ENCODE data around the gene LEFTY1. TPM values are rescaled to one million over a fixed set of nuclear protein-coding genes. Genes with fewer than 3 reads are reported as not detected.
A peak's percentile ranks its signal among the peaks of the same experiment; 100 is the strongest.

Gene LEFTY1
- total and polyA plus RNA-seq, 2 donors (not counting 1 experiment from before 2014, with no cell fraction given): 0.07 TPM; not detected in 1

DNA sequence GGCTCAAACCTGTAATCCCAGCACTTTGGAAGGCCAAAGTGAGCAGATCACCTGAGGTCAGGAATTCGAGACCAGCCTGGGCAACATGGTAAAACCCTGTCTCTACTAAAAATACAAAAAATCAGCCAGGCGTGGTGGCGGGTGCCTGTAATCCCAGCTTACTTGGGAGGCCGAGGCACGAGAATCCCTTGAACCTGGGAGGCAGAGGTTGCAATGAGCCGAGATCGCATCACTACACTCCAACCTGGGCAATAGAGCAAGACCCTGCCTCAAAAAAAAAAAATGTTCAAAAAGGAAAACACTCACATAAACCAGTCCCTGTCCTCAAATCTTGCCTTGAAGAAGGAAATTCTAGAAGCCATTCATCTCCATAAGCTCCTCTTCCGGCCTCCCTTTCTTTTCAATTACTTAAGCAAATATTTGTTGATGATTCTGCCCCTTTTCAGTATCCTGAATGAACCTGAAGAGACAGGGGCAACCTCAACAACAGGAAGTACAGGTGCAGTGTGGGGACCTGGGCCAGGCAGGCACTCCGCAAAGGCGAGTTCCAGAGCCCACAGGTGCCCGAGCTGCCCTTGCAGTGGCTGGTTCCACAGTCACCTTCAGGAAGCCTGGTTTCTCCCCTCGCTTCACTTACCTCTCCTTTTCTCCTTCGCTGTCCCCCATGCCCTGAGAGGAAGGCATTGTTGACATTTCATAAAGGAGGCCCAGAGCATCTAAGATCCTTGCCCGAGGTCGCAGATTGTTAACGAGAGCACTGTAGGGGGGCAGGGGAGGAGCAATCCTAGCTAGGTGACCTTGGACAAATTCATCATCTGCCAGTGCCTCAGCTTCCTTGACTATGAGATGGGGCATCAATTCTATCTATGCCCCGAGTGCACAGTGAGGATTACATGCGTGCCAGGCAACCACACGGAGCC, 8.9 kb upstream of the LEFTY1 start:
- Histone ChIP-seq H3K4me2 (replicated peaks; ENCODE audit: low read depth, low read length, poor library complexity, severe bottlenecking) (peak overlapping the region; percentile 71), H4K20me1 (ENCODE audit: control insufficient read depth, insufficient read depth, low read length, poor library complexity, severe bottlenecking) (no peaks in the 10 kb centered on the region), H2AFZ (ENCODE audit: insufficient read depth, low read depth, low read length, poor library complexity, severe bottlenecking) (peak overlapping the region; percentile 61), H3K4me1 (ENCODE audit: control insufficient read depth in 2 of 2, insufficient read depth in 2 of 2, low read length in 2 of 2) (peaks cover 34 to 36% of the 10 kb centered on the region in 2 donors), H3K9ac (ENCODE audit: low read length) (no peak overlapping the region), H3K9me3 (ENCODE audit: control extremely low read depth in 1 of 3, control insufficient read depth in 2 of 3, insufficient read depth in 1 of 3, low read length in 2 of 3) (no peaks in the 10 kb centered on the region), H3K36me3 (replicated peaks in 1 of 2; ENCODE audit: control extremely low read depth in 1 of 2, control insufficient read depth in 1 of 2, extremely low read depth in 1 of 2, insufficient read depth in 2 of 2, low read length in 1 of 2) (no peaks in the 10 kb centered on the region), H3K27ac (ENCODE audit: low read length in 2 of 2) (peak overlapping the region; percentile 86 to 97), H3K79me2 (ENCODE audit: control insufficient read depth, insufficient read depth, low read length) (peaks cover 4% of the 10 kb centered on the region), H3K4me3 (ENCODE audit: control extremely low read depth in 1 of 5, extremely low read depth in 1 of 5, insufficient read depth in 1 of 5, low read depth in 2 of 5, low read length in 4 of 5) (no peak overlapping the region), H3K27me3 (replicated peaks in 1 of 4; ENCODE audit: control extremely low read depth in 1 of 4, control insufficient read depth in 3 of 4, insufficient read depth in 4 of 4, low read length in 3 of 4) (no peaks in the 10 kb centered on the region)
- CTCF ChIA-PET: interaction anchor here (0.7 to 3.1 kb wide), 13 partner anchors 11 to 423 kb away, joined by 3 to 40 read pairs (median 5); partner anchors contain the start of genes PYCR2, SRP9 and TMEM63A
- Mint-ChIP-seq H3K4me1 (peaks cover 36% of the 10 kb centered on the region), H3K4me3 (peak overlapping the region; percentile 71), H3K9me3 (ENCODE audit: insufficient read depth) (no peaks in the 10 kb centered on the region), H3K27ac (peak overlapping the region; percentile 98), H3K27me3 (no peaks in the 10 kb centered on the region)
- ATAC-seq (ENCODE audit: low read depth) (no peak), DNase-seq (peak; percentile 55)
- 75% methylated on average over 15 of the region's 19 CpGs for WGBS (ENCODE audit: insufficient coverage)
- POLR2A ChIA-PET: interaction anchor here (0.6 to 5.5 kb wide), 8 partner anchors 14 to 430 kb away, joined by 3 to 38 read pairs (median 4); partner anchors contain the start of genes PYCR2, SDE2 and TMEM63A
- intact Hi-C loops (cut with micrococcal nuclease): loop anchor here (1.0 kb wide), 6 partner anchors 16 to 453 kb away; partner anchors contain the start of genes PYCR2 and TMEM63A
- TF ChIP-seq, protein P1, sequence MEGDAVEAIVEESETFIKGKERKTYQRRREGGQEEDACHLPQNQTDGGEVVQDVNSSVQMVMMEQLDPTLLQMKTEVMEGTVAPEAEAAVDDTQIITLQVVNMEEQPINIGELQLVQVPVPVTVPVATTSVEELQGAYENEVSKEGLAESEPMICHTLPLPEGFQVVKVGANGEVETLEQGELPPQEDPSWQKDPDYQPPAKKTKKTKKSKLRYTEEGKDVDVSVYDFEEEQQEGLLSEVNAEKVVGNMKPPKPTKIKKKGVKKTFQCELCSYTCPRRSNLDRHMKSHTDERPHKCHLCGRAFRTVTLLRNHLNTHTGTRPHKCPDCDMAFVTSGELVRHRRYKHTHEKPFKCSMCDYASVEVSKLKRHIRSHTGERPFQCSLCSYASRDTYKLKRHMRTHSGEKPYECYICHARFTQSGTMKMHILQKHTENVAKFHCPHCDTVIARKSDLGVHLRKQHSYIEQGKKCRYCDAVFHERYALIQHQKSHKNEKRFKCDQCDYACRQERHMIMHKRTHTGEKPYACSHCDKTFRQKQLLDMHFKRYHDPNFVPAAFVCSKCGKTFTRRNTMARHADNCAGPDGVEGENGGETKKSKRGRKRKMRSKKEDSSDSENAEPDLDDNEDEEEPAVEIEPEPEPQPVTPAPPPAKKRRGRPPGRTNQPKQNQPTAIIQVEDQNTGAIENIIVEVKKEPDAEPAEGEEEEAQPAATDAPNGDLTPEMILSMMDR (IDR thresholded peaks at IDR 0.05): no peak
- no peak for TF ChIP-seq EZH2 (IDR thresholded peaks at IDR 0.05; ENCODE audit: borderline replicate concordance, insufficient read depth, low read depth, low read length, poor library complexity, severe bottlenecking)
